ENCODE measurements around the gene DCAF12.

DCAF12 gene

DNA sequence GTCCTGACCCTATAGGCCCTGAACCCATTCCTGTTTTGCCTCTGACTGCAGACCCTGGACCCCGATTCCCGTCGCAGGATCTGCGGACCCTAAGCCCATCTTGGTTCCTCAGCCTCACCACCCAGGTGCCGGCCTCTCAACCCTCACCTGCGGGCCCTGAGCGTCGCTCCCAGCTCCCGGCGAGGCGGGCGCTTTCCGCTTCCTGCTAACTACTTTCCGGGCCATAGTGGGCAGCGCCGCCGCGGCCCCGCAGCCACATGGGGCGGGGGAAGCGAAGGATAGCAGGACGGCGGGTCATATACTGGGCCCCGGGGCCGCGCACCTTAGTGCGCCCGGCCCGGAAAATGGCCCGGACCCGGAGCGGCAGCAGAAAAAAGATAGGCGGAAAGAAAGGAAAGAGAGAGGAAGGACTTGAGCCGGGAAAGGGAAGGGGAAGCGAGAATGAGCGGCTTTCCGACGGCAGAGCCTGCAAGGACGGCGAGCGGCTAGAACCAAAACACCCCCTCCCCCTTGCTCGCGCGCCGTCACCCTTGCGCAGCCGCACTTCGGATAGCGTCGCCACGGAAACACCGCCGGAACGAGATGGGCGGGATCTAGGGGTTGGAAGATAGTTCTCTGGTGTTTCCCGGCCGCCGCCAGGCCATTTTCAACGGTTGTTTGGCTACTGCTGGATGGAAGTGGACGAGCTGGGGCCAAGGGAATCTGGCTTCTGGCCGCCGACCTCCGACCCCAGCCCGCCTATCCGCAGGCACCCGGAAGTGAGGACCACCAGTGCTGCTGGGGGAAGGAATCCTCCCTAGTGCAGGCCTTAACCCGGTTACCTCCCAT, at the start of gene DCAF12:
TSS of gene DCAF12 (minus strand) at position 492 of the 828 bp plus-strand sequence. CDS start at position 225, 267 bp downstream.
- TF ChIP-seq, protein P1, sequence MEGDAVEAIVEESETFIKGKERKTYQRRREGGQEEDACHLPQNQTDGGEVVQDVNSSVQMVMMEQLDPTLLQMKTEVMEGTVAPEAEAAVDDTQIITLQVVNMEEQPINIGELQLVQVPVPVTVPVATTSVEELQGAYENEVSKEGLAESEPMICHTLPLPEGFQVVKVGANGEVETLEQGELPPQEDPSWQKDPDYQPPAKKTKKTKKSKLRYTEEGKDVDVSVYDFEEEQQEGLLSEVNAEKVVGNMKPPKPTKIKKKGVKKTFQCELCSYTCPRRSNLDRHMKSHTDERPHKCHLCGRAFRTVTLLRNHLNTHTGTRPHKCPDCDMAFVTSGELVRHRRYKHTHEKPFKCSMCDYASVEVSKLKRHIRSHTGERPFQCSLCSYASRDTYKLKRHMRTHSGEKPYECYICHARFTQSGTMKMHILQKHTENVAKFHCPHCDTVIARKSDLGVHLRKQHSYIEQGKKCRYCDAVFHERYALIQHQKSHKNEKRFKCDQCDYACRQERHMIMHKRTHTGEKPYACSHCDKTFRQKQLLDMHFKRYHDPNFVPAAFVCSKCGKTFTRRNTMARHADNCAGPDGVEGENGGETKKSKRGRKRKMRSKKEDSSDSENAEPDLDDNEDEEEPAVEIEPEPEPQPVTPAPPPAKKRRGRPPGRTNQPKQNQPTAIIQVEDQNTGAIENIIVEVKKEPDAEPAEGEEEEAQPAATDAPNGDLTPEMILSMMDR (IDR thresholded peaks at IDR 0.05; ENCODE audit: low read length, missing control alignments), result no peak

DNA sequence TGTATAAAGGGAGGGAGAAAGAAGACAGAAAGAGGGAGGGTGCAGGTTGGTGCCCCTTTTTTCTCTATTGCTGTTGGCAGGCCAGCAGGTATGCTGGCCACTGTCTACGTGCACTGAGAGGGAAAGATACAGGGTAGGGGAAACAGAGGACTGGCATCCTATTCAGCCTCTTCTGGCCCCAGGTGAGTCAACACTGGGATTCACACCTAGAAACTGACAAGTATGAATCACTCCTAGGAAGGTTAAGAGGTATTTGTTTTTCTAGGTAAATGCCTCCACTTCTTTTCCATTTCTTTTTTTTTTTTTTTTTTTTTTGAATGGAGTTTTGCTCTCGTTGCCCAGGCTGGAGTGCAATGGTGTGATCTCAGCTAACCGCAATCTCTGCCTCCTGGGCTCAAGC, 49.6 kb upstream of the DCAF12 start:
- TF ChIP-seq, protein P1 (IDR thresholded peaks at IDR 0.05; ENCODE audit: low read length, missing control alignments), result no peak
- DNase-seq (ENCODE audit: low read depth), result no peak
- no peak overlapping the region for H3K4me3 ChIP-seq (replicated peaks; ENCODE audit: low read depth, low read length)

More for the DNA sequence above, at the start of gene DCAF12:
- peak within 1 kb of the TSS; percentile 98 for H3K4me3 ChIP-seq (replicated peaks; ENCODE audit: low read depth, low read length)
- peak; percentile 94 for DNase-seq (ENCODE audit: low read depth)

DNA sequence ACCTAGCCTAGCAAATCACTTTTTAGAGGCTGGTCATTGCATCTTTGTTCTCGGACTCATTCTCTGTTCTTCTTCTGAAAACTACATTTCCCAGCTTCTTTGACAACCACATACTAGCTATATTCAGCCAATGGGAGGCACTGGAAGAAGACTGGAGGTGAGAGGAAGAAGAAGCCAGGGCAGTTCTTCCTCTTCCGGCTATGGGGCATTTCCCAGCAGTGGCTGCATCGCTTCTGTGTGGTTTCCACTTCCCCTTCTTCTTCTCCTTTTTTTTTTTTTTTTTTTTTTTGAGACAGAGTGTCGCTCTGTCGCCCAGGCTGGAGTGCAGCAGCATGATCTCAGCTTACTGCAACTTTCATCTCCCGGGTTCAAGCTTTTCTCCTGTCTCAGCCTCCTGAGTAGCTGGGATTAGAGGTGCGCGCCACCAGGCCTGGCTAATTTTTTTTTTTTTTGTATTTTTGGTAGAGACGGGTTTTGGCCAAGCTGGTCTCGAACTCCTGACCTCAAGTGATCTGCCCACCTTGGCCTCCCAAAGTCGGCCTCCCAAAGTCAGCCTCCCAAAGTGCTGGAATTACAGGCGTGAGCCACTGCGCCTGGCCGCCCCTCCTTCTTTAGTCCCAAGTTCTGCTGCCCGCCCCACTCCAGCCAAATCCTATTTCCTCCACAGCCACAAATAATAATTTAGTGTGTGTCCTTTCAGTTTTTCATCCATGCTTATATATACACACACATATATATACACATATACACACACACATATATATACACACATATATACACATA, 45.4 kb upstream of the DCAF12 start:
- no peak for DNase-seq (ENCODE audit: low read depth)
- H3K4me3 ChIP-seq (replicated peaks; ENCODE audit: low read depth, low read length), result no peak overlapping the region
- TF ChIP-seq, protein P1 (IDR thresholded peaks at IDR 0.05; ENCODE audit: low read length, missing control alignments), result no peak

DNA sequence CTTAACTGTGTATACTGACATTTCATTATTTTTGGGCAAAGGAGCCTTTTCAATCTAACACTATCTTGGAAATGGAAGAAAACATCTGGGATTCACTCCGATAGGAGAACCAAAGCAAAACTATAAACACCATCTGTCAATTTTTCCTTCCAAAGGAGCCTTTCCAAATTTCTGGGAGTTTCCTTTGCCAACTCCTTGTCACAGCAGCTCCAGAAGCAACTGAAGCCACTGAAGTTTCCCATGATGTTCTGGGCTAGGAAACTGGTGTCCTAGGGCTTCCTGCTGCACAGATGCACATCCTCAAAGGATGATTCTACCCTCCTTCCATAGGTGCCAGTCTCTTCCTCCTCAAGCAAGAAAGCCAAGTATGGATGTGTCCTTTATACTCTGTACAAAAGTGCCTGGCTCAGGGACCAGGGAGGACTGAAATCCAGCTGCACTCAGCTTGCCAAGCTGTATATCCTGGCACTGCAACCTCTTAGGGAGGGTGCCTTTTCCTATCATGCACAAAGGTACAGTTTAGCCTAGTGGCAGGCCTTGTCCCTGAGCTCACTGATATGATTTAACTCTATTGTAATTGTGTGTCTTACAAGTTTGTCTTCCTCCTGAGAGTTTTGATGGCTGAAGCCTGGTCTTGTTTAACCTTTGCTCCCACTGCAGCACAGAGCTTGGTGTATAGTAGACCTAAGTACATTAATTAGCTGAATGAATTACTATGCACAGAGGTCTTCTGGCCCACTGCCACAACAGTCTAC, 43.9 kb upstream of the DCAF12 start:
- no peak overlapping the region for H3K4me3 ChIP-seq (replicated peaks; ENCODE audit: low read depth, low read length)
- no peak for DNase-seq (ENCODE audit: low read depth)
- TF ChIP-seq, protein P1 (IDR thresholded peaks at IDR 0.05; ENCODE audit: low read length, missing control alignments), result no peak

DNA sequence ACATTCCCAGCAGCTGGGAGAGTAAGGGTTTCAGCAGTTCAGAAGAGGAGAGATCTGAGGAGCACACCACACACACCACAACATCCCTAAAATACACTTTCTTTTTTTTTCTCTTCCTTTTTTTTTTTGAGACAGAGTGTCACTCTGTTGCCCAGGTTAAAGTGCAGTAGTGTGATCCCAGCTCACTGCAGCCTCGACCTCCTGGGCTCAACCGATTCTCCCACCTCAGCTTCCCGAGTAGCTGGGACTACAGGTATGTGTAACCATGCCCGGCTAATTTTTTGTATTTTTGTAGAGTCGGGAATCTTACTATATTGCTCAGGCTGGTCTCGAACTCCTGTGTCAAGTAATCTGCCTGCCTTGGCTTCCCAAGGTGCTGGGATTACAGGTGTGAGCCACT, 42.6 kb upstream of the DCAF12 start:
- TF ChIP-seq, protein P1 (IDR thresholded peaks at IDR 0.05; ENCODE audit: low read length, missing control alignments), result no peak
- DNase-seq (ENCODE audit: low read depth), result no peak
- no peak overlapping the region for H3K4me3 ChIP-seq (replicated peaks; ENCODE audit: low read depth, low read length)

DNA sequence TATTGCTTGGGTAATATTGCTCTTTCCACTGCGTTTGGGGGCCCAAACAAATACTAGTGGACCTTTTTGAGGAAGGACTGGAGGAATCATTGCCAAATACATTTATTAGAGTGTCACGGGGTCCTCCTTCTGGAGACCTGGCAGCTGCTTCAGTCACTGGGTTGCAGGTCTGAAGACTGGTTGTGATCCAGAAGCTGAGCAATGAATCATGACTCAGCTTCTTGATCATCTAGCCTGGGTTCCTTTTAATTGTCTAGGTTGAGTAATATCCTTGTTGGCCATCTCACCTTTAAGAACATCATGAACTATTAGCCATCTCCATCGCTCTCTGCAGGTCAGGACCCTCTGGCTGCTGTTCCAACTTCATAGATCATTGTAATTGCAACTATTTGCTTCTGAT, 36.9 kb upstream of the DCAF12 start:
- H3K4me3 ChIP-seq (replicated peaks; ENCODE audit: low read depth, low read length), result no peak overlapping the region
- peak; percentile 53 for DNase-seq (ENCODE audit: low read depth)
- TF ChIP-seq, protein P1 (IDR thresholded peaks at IDR 0.05; ENCODE audit: low read length, missing control alignments), result no peak

Data from fibroblast of pulmonary artery (primary cell).